HCT116 (cell line): ENCODE data around the gene SAA2. TPM values are rescaled to one million over a fixed set of nuclear protein-coding genes. Genes with fewer than 3 reads are reported as not detected.

Experiments
- ATAC-seq: fragments of 200-7000 bp; cut with Tn5 transposase; 2 replicates; pipeline ENCODE4 v1.9.1; 2020; ENCODE audit warnings: mild to moderate bottlenecking, moderate library complexity
- BruUV-seq: library from RNA; stranded (reverse); fragments of 400-500 nt; replicated peaks from 2 replicates; lab custom pipeline; 2021; lab: Mats Ljungman, UMichigan
- CTCF ChIA-PET: fragments of 300-600 bp; sonication (Branson Sonifier 250); formaldehyde crosslinking; loops from one replicate; lab custom pipeline; 2021; ENCODE audit warnings: antibody characterized with exemption; lab: Charles Lee
- POLR2A ChIA-PET: fragments of 300-600, 350-600 bp; sonication (Branson Sonifier 250); formaldehyde crosslinking; loops from one replicate; lab custom pipeline; 2021; ENCODE audit warnings: antibody characterized with exemption; lab: Charles Lee
- RAD21 ChIA-PET, 2 experiments: fragments of 300-600 bp; sonication (Branson Sonifier 250); formaldehyde crosslinking; loops; one replicate each; lab custom pipeline; 2023; ENCODE audit warnings: low total read pairs in 2 of 2; ENCODE audit not compliant: uncharacterized antibody in 2 of 2, unreplicated experiment in 2 of 2, low non-redundant PET in 1 of 2; lab: Charles Lee
- DNase-seq: peaks from one replicate; pipeline ENCODE4 v3.0.0-alpha.2; 2010; ENCODE audit warnings: low read depth, low spot score
- H2AFZ ChIP-seq: fragments of 200-600 bp; shearing (Covaris generic), sonication (generic); 2 replicates; pipeline ENCODE4 v1.6.1; 2017; ENCODE audit warnings: low read depth, mixed run types, mixed read lengths, antibody characterized with exemption, low read length; ENCODE audit not compliant: poor library complexity, severe bottlenecking
- H3K27ac ChIP-seq: 2 replicates; pipeline ENCODE4 v1.5.1; 2012; ENCODE audit warnings: low read depth, low read length
- H3K27me3 ChIP-seq: fragments of 200-600 bp; sonication (generic); 2 replicates; pipeline ENCODE4 v1.6.1; 2016; ENCODE audit warnings: mixed run types, low read length, mixed read lengths; ENCODE audit not compliant: insufficient read depth
- H3K36me3 ChIP-seq, 2 experiments: fragments of 200-500 bp in 1 of 2; fragments of 200-600 bp in 1 of 2; sonication (Bioruptor generic) in 1 of 2; sonication (generic) in 1 of 2; 2 replicates each; pipeline versions ENCODE4 v1.5.1 to v1.6.1; 2014 to 2016; ENCODE audit warnings: low read length in 2 of 2, inconsistent platforms in 1 of 2, mixed read lengths in 1 of 2, mixed run types in 1 of 2; ENCODE audit not compliant: insufficient read depth in 2 of 2, control insufficient read depth in 1 of 2
- H3K4me1 ChIP-seq, 2 experiments: fragments of 200-600 bp in 1 of 2; sonication (generic) in 1 of 2; 2 replicates each; pipeline versions ENCODE4 v1.5.1 to v1.6.1; 2012 to 2017; ENCODE audit warnings: low read length in 2 of 2, inconsistent platforms in 1 of 2, mild to moderate bottlenecking in 1 of 2, mixed read lengths in 1 of 2, mixed run types in 1 of 2, moderate library complexity in 1 of 2; ENCODE audit not compliant: insufficient read depth in 2 of 2, control insufficient read depth in 1 of 2
- H3K4me2 ChIP-seq: fragments of 200-600 bp; sonication (generic); 2 replicates; pipeline ENCODE4 v1.6.1; 2017; ENCODE audit warnings: mixed run types, low read length, mixed read lengths
- H3K4me3 ChIP-seq, 2 experiments: fragments of 200-600 bp in 1 of 2; sonication (generic) in 1 of 2; replicated peaks in 1 of 2; 2 replicates each; pipeline ENCODE4 v1.5.1; 2011 to 2016; ENCODE audit warnings: low read length in 2 of 2, control low read depth in 1 of 2, low read depth in 1 of 2, mild to moderate bottlenecking in 1 of 2, mixed read lengths in 1 of 2, mixed run types in 1 of 2
- H3K79me2 ChIP-seq: fragments of 200-600 bp; sonication (generic); 2 replicates; pipeline ENCODE4 v1.6.1; 2017; ENCODE audit warnings: mild to moderate bottlenecking, mixed run types, low read length, moderate library complexity, mixed read lengths; ENCODE audit not compliant: insufficient read depth
- H3K9ac ChIP-seq: fragments of 200-600 bp; sonication (generic); 2 replicates; pipeline ENCODE4 v1.6.1; 2016; ENCODE audit warnings: low read length, mixed read lengths
- H3K9me2 ChIP-seq: fragments of 200-600 bp; sonication (generic), shearing (Covaris generic); 2 replicates; pipeline ENCODE4 v1.6.1; 2017; ENCODE audit warnings: mixed run types, mild to moderate bottlenecking, moderate library complexity; ENCODE audit not compliant: insufficient read depth
- H3K9me3 ChIP-seq, 2 experiments: fragments of 200-500 bp in 1 of 2; fragments of 200-600 bp in 1 of 2; sonication (Bioruptor generic) in 1 of 2; sonication (generic) in 1 of 2; 2 replicates each; pipeline ENCODE4 v1.6.1; 2014 to 2017; ENCODE audit warnings: low read length in 2 of 2, mixed read lengths in 2 of 2, inconsistent platforms in 1 of 2, low read depth in 1 of 2, mild to moderate bottlenecking in 1 of 2, mixed run types in 1 of 2, moderate library complexity in 1 of 2; ENCODE audit not compliant: control insufficient read depth in 1 of 2, insufficient read depth in 1 of 2
- H4K20me1 ChIP-seq: fragments of 200-600 bp; sonication (generic), shearing (Covaris generic); 2 replicates; pipeline ENCODE4 v1.6.1; 2017; ENCODE audit warnings: mixed run types, mild to moderate bottlenecking, moderate library complexity; ENCODE audit not compliant: insufficient read depth
- CBX3 ChIP-seq: IDR thresholded peaks from 2 replicates; pipeline ENCODE4 v1.6.1; 2012; ENCODE audit warnings: low read depth
- ELF1 ChIP-seq: IDR thresholded peaks from 2 replicates; pipeline ENCODE4 v1.6.1; 2012; ENCODE audit warnings: low read depth, borderline replicate concordance
- EZH2 ChIP-seq: fragments of 200-600 bp; sonication (generic); IDR thresholded peaks from 2 replicates; pipeline ENCODE4 v1.6.1; 2017; ENCODE audit warnings: antibody characterized with exemption, mixed run types
- POLR2AphosphoS5 ChIP-seq: IDR thresholded peaks from 2 replicates; pipeline ENCODE4 v1.6.1; 2011; ENCODE audit warnings: mild to moderate bottlenecking, low read depth, low read length, moderate library complexity
- SIN3A ChIP-seq: IDR thresholded peaks from 2 replicates; pipeline ENCODE4 v1.6.1; 2012; ENCODE audit warnings: low read depth
- SP1 ChIP-seq: IDR thresholded peaks from 2 replicates; pipeline ENCODE4 v1.6.1; 2012; ENCODE audit warnings: low read depth
- SRF ChIP-seq: IDR thresholded peaks from 2 replicates; pipeline ENCODE4 v1.6.1; 2012; ENCODE audit warnings: low read depth
- intact Hi-C: fragments of 100-400 bp; cut with micrococcal nuclease; formaldehyde crosslinking; loops from 2 replicates; pipeline ENCODE4 v1.10.0; 2022
- total RNA-seq: library from RNA; stranded (reverse); gene quantifications from one replicate; pipeline ENCODE4 v1.2.1, GENCODE V29; 2021; ENCODE audit not compliant: unreplicated experiment

Gene SAA2
- total RNA-seq, 1 experiment from 2014 or later, result 5.2 TPM

- ATAC-seq (no peak), DNase-seq (no peak)
- H3K9me2 ChIP-seq, result no peaks in the 10 kb centered on the region
- no peak overlapping the region for H3K4me2 ChIP-seq
- no peaks in the 10 kb centered on the region for H3K27me3 ChIP-seq
- CTCF ChIA-PET, result no interaction called here
- RAD21 ChIA-PET, result no interaction called here
- no peaks in the 10 kb centered on the region for H3K79me2 ChIP-seq
- no peak overlapping the region for H3K4me3 ChIP-seq
- TF ChIP-seq CBX3, result no peak
- TF ChIP-seq SRF, result no peak
- TF ChIP-seq EZH2, result no peak
- no peak for TF ChIP-seq SP1
- TF ChIP-seq ELF1, result no peak
- no peak for TF ChIP-seq POLR2AphosphoS5
- POLR2A ChIA-PET, result no interaction called here
- H2AFZ ChIP-seq, result no peak overlapping the region
- no peaks in the 10 kb centered on the region for H3K9me3 ChIP-seq
- no TSS peak for BruUV-seq
- H4K20me1 ChIP-seq, result no peaks in the 10 kb centered on the region
- no peaks in the 10 kb centered on the region for H3K4me1 ChIP-seq
- H3K9ac ChIP-seq, result no peak overlapping the region
- intact Hi-C loops, result no loop called here
- H3K27ac ChIP-seq, result no peak overlapping the region
- H3K36me3 ChIP-seq, result peaks cover 23 to 45% of the 10 kb centered on the region in 2 experiments
Measured at GRCh38 chr11:18288911-18289310, 40.4 kb upstream of the SAA2 start.

GRCh38 chr11:18285841-18286240, 37.4 kb upstream of the SAA2 start:
- CTCF ChIA-PET, result no interaction called here
- POLR2A ChIA-PET, result interaction anchor here (1.0 kb wide), 1 partner anchor 25 kb away, joined by 3 read pairs; no protein-coding TSS in a partner anchor

More at GRCh38 chr11:18285841-18286240, 37.4 kb upstream of the SAA2 start:
- Histone ChIP-seq H3K27ac (no peak overlapping the region), H3K4me3 (no peak overlapping the region), H3K79me2 (no peaks in the 10 kb centered on the region), H3K9me2 (no peaks in the 10 kb centered on the region), H3K9me3 (no peaks in the 10 kb centered on the region), H3K4me1 (no peaks in the 10 kb centered on the region), H3K36me3 (peaks cover 22 to 37% of the 10 kb centered on the region in 2 experiments; a peak in 3 of 4 replicates), H3K9ac (no peak overlapping the region), H3K27me3 (no peaks in the 10 kb centered on the region), H2AFZ (no peak overlapping the region), H4K20me1 (no peaks in the 10 kb centered on the region), H3K4me2 (no peak overlapping the region)
- intact Hi-C loops, result no loop called here
- DNase-seq (no peak), ATAC-seq (no peak)
- RAD21 ChIA-PET, result no interaction called here
- no peak for TF ChIP-seq SIN3A
- no peak for TF ChIP-seq EZH2
- no TSS peak for BruUV-seq
